Ishikawa (cell line): ENCODE results near the gene RPGRIP1L.

Source experiments
- EGR1 ChIP-seq: IDR thresholded peaks from 2 replicates; pipeline ENCODE4 v1.6.1; 2012
- EP300 ChIP-seq: IDR thresholded peaks from 2 replicates; pipeline ENCODE4 v1.6.1; 2012; ENCODE audit warnings: borderline replicate concordance
- NFIC ChIP-seq: IDR thresholded peaks from 2 replicates; pipeline ENCODE4 v1.6.1; 2012
- RAD21 ChIP-seq: IDR thresholded peaks from 2 replicates; pipeline ENCODE4 v1.6.1; 2012; ENCODE audit warnings: low read depth
- TAF1 ChIP-seq: IDR thresholded peaks from 2 replicates; pipeline ENCODE4 v1.6.1; 2012; ENCODE audit warnings: low read depth, mild to moderate bottlenecking
- TCF12 ChIP-seq: IDR thresholded peaks from 2 replicates; pipeline ENCODE4 v1.6.1; 2012; ENCODE audit warnings: low read depth
- TF ChIP-seq, protein P1 (sequence below): IDR thresholded peaks from 2 replicates; pipeline ENCODE4 v1.6.1; 2012; ENCODE audit warnings: low read depth, mild to moderate bottlenecking

GRCh38 chr16:53704445-53704813 is 770 bp upstream of the RPGRIP1L start:
- TF ChIP-seq TAF1 (no peak), NFIC (no peak), EP300 (no peak), EGR1 (no peak), RAD21 (no peak), TCF12 (no peak)
- TF ChIP-seq, protein P1, sequence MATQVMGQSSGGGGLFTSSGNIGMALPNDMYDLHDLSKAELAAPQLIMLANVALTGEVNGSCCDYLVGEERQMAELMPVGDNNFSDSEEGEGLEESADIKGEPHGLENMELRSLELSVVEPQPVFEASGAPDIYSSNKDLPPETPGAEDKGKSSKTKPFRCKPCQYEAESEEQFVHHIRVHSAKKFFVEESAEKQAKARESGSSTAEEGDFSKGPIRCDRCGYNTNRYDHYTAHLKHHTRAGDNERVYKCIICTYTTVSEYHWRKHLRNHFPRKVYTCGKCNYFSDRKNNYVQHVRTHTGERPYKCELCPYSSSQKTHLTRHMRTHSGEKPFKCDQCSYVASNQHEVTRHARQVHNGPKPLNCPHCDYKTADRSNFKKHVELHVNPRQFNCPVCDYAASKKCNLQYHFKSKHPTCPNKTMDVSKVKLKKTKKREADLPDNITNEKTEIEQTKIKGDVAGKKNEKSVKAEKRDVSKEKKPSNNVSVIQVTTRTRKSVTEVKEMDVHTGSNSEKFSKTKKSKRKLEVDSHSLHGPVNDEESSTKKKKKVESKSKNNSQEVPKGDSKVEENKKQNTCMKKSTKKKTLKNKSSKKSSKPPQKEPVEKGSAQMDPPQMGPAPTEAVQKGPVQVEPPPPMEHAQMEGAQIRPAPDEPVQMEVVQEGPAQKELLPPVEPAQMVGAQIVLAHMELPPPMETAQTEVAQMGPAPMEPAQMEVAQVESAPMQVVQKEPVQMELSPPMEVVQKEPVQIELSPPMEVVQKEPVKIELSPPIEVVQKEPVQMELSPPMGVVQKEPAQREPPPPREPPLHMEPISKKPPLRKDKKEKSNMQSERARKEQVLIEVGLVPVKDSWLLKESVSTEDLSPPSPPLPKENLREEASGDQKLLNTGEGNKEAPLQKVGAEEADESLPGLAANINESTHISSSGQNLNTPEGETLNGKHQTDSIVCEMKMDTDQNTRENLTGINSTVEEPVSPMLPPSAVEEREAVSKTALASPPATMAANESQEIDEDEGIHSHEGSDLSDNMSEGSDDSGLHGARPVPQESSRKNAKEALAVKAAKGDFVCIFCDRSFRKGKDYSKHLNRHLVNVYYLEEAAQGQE = no peak
